ENCODE results near the gene GM2A.
A peak's percentile ranks its signal among the peaks of the same experiment; 100 is the strongest.
"Not testable (repeated sequence)": the region's sequence is repeated elsewhere in the genome, so short reads cannot be mapped to it uniquely, and the experiment has no call there.

GM2A gene

GRCh38 chr5:151227918-151228447, 25.0 kb upstream of the GM2A start:
- no peak for DNase-seq (ENCODE audit: low spot score)

DNA sequence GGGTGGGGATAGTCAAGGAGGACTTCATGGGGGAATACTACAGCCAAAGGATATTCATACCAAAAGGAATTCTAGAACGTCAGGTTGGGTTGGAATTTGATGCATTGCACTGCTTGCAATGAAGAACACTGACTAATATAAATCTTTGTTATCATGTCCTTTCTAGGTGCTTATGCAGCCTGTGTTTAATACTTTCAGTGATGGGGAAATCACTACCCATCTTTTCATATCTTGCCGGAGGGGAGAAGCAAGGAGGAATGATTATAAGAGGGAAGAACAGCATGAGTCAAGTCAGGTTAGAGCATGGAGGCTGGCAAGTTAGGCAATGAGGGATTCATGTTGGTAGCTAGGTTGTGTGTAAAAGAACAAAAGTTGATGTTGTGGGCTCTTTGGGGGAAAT, 24.0 kb upstream of the GM2A start:
- DNase-seq (ENCODE audit: low spot score) = no peak

DNA sequence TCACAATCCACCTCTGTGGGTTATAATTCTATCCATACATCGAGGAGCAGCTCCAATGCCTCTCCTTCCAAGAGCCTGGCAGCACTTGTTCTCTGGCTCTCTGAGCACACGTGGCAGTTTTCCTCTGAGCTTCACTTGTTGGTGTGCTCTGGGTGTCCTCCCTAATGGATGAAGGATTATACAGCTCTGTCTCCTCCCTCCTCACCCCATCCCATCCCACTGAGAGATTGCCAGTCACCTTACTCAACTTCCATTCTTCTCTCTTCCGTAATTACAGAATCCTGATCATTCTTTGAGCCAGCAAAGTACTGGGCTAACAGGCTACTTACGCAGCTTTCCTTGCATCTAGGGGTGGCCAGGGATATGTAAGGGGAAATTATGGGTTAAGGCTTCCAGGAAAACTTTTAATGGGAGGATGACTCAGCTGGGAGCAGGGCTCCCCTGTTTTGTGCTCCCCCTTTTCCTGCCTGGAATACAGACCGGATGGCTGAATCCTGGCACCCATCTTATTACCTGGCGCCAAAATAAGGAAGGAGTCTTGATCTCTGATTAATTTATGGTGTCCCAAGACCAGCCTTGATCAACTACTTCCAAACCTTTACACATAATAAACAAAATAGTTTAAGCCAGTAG, 22.8 kb upstream of the GM2A start:
- no peak for DNase-seq (ENCODE audit: low spot score)

- no peak for DNase-seq (ENCODE audit: low spot score)
Measured at GRCh38 chr5:151231359-151231758, 21.6 kb upstream of the GM2A start.

- no peak for DNase-seq (ENCODE audit: low spot score)
Measured at GRCh38 chr5:151233616-151234085, 19.3 kb upstream of the GM2A start.

DNA sequence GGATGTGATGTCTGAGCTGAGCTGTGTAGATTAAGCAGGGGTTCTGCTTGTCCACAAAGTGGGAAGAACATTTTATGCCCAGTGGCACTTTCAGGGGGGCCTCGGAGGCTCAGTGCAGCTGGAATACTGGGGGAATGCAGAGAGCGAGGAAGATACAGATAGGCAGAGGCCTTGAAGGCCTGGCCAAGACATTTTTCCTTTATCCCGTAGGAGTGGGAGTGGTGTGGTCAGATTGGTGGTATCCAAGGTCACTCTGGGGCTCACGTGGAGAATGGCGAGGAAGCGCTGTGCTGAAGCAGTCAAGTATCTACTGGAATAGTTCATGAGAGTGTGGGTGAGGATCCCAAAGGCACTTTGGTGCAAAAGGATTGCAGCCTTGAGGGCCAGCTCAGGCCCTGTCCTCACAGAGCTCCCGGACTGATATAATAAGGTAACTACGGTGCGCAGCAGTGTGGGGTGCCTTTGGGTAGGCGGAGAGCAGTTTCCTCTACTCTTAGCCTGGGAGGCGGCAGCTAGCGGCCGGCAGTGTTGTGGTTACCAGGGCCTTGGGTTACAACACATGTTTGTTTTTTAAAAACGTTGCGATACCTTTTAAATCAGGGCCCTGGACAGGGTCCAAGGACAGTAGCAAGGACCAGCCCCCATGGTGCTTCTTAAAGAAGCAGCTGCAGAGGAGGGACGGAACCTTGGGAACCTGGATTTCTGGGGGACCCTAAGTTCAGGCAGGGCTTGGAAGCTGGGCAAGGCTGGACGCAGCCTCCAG, 18.3 kb upstream of the GM2A start:
- DNase-seq (ENCODE audit: low spot score) = no peak

DNA sequence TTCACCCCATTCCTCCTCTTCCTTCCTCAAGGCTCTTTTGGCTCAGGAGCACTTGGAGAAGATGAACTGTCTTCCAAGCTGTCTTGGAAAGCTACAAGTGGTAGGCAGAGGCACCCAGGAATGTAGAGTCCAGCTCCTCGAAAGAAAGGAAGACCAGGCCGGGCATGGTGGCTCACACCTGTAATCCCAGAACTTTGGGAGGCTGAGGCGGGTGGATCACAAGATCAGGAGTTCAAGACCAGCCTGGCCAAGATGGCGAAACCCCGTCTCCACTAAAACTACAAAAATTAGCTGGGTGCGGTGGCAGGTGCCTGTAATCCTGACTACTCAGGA, 17.8 kb upstream of the GM2A start:
- not testable (repeated sequence) for DNase-seq (ENCODE audit: low spot score)

GRCh38 chr5:151236888-151237287, 16.1 kb upstream of the GM2A start:
- no peak for DNase-seq (ENCODE audit: low spot score)

GRCh38 chr5:151237685-151238084, 15.3 kb upstream of the GM2A start:
- DNase-seq (ENCODE audit: low spot score) = no peak

DNA sequence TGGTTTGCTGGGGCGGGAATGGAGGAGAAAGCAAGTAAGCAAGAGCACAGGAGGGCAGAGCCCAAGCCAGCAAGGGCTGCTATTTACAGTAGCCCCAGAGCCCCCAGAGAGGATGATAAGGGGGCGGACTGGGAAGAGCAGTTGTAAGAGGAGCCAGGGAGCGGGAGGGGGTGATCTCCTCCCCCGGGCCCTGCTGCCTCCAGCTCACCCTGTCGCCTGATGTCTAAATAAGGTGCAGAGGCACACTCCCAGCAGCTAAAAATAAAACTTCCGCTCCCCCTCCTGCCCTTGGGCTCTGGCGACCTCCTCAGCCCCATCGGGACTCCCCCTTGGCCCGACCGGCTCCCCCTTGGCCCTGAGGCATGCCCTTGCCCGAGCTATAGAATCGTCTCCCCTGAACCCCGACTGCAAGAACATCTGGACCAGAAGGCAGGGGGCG, 14.7 kb upstream of the GM2A start:
- no peak for DNase-seq (ENCODE audit: low spot score)

DNA sequence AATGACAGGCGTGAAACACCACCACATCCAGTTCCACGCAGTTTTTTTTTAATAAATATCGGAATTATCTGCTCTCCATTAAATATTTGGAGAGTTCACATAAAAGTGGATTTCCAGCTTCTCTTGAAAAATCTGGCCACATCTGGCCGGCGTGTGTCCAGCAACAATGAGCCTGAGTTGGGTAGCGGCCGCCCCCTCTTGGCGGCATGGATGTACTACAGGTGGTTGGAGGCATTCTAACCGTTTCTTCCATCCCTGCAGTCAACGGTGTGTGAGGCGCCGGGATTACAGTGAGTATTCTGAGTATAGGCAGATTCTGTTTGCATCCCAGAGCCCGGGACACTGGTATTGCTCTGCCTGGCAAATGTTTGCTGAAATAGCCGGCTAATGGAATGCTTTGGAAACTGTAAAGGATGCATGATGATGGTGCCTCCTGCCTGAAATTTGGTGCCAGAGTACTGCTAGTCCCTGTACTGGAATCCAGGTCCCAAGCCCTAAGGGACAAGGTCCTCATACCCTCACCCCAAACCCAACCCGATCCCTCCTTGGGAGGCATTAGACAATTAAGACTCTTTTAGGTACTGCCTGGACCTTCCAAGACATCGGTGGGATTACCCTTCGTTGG, 13.6 kb upstream of the GM2A start:
- DNase-seq (ENCODE audit: low spot score) = peak; percentile 67

DNA sequence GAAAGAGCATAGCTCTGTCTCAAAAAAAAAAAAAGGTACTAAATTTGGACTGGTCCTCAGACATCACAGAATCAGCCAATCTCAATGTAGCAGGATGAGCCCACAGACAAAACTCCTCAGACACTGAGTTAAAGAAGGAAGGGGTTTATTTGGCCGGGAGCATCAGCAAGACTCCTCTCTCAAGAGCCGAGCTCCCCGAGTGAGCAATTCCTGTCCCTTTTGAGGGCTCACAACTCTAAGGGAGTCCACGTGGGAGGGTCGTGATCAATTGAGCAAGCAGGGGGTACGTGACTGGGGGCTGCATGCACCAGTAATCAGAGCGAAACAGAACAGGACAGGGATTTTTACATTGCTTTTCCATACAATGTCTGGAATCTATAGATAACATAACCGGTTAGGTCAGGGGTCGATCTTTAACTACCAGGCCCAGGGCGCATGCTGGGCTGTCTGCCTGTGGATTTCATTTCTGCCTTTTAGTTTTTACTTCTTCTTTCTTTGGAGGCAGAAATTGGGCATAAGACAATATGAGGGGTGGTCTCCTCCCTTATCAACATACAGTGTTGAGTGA, 12.6 kb upstream of the GM2A start:
- not testable (repeated sequence) for DNase-seq (ENCODE audit: low spot score)

DNA sequence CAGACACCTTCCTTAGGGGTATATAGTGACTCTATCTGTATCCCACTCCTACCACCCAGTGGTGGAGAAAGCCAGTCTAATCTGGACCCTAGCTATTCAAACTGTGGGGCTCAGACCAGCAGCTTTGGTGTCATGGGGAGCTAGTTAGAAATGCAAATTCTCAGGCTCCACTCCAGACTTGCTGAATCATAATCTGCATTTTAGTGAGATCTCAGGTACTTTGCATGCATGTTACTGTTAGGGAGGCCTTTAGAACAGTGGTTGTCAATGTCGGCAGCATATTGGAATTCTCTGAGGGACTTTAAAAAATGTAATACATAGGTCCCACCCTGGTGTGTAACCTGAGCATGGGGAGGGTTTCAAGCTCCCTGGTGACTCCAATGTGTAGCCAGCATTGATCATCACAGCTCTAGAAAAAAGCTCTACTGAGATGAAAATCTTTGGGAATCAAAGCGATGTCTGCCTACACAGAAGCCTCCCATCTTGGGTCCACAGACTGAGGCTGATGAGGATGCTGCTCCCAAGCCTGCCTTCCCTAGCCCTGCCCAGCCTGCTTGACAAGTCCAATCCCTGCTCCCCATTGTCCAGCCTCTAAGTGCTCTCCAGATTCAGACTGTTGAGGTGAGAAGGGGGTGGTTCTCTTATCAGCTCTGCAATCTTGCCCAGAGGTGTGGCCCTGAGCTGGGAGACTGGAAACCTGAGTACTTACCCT, 11.9 kb upstream of the GM2A start:
- DNase-seq (ENCODE audit: low spot score) = no peak

- no peak for DNase-seq (ENCODE audit: low spot score)
Measured at GRCh38 chr5:151243127-151243526, 9.9 kb upstream of the GM2A start.

DNA sequence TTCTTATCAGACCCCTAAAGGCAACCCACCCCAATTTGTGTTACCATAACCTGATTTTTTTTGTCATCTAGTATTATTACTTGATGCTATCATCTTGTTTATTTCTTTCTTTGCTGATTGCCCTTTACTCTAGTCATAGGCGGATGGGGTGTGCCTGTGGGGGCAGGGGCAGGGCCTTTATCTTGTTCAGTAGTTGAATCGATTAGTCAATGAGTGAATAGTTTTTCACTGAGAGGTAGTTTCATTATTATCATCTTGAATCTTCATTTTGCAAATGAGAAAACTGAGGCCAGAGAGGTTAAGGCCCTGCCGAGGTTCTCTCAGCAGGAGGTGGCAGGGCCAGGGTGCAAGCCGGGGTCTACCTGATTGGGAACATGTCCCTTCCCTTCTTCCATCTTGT, 9.4 kb upstream of the GM2A start:
- DNase-seq (ENCODE audit: low spot score) = no peak

DNA sequence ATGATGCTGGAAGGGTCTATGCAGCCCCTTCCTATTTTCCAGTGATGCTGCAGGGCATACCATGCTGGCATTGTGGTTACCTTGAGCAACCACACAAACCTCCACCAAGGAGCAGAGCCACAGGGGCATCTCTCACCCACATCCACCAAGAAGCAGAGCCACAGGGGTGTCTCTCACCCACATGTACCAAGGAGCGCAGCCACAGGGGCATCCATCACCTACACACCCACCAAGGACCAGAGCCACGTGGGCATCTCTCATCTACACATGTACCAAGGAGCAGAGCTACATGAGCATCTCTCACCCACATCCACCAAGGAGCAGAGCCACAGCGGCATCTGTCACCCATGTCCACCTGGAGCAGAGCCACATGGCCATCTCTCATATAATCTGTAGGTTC, 8.8 kb upstream of the GM2A start:
- no peak for DNase-seq (ENCODE audit: low spot score)

DNA sequence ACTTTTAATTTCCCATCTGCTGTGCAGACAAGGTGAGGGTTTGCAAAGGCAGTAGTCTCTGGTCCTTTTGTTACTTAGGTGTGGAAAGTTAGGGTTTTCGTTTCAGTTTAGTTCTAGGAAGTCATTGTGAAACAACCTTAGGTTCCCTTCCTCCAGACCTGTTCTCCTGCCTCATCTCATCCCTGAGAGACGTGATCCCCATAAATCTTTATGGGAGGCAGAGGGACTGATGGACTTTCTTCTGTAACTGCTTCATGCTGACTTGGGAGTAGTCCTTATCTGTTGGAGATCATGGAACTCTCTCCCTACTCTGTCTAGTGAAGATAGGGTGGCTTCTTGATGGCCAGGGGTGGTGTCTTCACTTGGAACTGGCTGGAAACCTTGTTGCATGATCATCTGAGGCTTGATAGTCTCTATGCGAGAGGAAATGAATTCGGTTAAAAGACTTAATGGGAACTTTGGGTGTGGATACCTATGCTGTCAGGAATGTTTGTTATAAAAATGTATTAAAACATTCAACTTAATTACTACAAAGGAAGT, 7.2 kb upstream of the GM2A start:
- no peak for DNase-seq (ENCODE audit: low spot score)

DNA sequence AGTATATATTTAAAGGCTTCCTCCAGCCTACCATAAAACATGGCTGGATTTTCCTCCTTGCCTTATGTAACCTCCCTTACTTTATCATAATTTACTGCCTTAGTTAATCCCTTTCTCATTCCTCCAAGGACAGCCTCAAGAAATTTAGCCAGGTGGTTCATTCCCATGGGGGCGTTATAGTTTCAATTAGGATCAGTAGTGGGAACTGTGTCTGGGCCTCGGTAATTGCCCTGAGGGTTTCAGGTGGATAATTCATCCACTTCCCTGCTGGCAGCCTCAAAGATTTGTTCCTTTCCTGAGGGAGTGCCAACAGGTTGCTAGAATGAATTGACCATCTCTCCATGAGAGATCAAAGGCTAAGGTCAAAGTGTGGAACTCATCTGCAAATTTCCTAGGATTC, 4.3 kb upstream of the GM2A start:
- DNase-seq (ENCODE audit: low spot score) = no peak

DNA sequence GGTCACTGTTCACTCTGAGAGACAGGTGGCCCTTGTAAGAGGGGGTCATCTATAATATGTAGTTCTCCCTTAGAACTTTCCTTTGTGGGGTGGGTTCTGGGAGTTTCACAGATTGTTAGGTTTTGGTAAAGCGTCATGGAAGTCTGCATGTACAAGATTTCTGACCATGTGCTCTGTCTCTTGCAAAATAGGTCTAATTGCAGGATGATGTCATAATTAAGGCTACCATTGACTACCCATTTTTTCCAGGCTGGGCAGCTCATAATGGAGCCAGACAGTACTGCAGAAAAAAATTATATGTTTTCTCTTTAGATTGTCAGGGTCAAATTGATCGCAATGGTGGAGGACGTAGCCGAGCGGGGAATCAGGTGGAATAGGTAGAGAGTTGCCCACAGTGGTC, 3.7 kb upstream of the GM2A start:
- no peak for DNase-seq (ENCODE audit: low spot score)

- no peak for DNase-seq (ENCODE audit: low spot score)
Measured at GRCh38 chr5:151250346-151251000, 2.5 kb upstream of the GM2A start.

DNA sequence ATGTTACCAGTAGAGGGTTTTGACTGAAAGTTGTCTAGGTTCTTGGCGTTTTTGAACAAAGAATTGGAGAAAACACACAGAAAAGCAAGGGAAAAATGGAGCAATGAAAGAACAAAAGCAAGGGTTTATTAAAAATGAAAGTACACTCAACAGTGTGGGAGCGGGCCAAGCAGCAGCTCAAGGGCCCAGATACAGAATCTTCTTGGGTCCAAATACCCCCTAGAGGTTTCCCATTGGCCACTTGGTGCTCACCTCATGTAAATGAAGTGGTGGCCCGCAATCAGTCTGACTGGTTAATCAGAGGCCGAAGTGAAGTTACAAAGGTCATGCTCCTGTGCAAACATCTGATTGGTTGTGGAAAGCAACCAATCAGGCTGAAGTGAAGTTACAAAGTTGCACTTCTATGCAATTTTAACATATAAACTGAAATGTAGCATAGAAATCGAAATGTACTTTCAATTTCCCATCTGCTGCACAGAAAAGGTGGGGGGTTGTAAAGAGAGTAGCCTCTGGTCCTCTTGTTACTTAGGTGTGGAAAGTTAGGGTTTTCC, 1.9 kb upstream of the GM2A start:
- DNase-seq (ENCODE audit: low spot score) = peak; percentile 59
